ENCODE measurements around the gene PRMT5. TPM values are rescaled to one million over a fixed set of nuclear protein-coding genes. Genes with fewer than 3 reads are reported as not detected.

Gene PRMT5
- total and polyA plus RNA-seq, 4 donors, result 19.2 to 56.5 (median 50.2) TPM

- Histone ChIP-seq H3K36me3 (ENCODE audit: control insufficient read depth in 4 of 4, insufficient read depth in 4 of 4, low read length in 4 of 4) (peaks cover 49 to 53% (median 53%) of the 10 kb centered on the region in 4 donors), H3K27ac (ENCODE audit: low read depth in 1 of 2, low read length in 1 of 2) (no peak overlapping the region), H3K9ac (ENCODE audit: insufficient read depth in 1 of 2, low read length in 2 of 2) (no peak overlapping the region)
Measured at GRCh38 chr14:22903742-22904087, 25.5 kb downstream of the PRMT5 start.

GRCh38 chr14:22901799-22902198 lies 27.4 kb downstream of the PRMT5 start:
- no peak overlapping the region for H3K4me3 ChIP-seq
- no peak for DNase-seq
- peaks cover 44 to 62% (median 48%) of the 10 kb centered on the region in 4 donors for H3K36me3 ChIP-seq (ENCODE audit: control insufficient read depth in 4 of 4, insufficient read depth in 4 of 4, low read length in 4 of 4)
- 92 to 98% methylated on average over 7 of the region's 7 CpGs for WGBS, 2 donors
- H3K9ac ChIP-seq (ENCODE audit: insufficient read depth in 1 of 2, low read length in 2 of 2), result no peak overlapping the region
- peaks cover 0 to 5% (median 2%) of the 10 kb centered on the region in 5 donors for H3K4me1 ChIP-seq (ENCODE audit: control insufficient read depth in 5 of 5, insufficient read depth in 5 of 5, low read length in 5 of 5)
- no peaks in the 10 kb centered on the region for H3K9me3 ChIP-seq (ENCODE audit: control insufficient read depth in 4 of 4, insufficient read depth in 3 of 4, low read length in 3 of 4)
- H3K27me3 ChIP-seq (ENCODE audit: control insufficient read depth in 3 of 3, insufficient read depth in 3 of 3, low read length in 2 of 3), result no peaks in the 10 kb centered on the region
- no peak overlapping the region for H3K27ac ChIP-seq (ENCODE audit: low read depth in 1 of 2, low read length in 1 of 2)
- no peak for TF ChIP-seq CTCF (IDR thresholded peaks at IDR 0.05; ENCODE audit: control extremely low read depth, extremely low read depth)
- ATAC-seq (ENCODE audit: insufficient read depth, low FRiP score), result no peak

More at GRCh38 chr14:22903742-22904087, 25.5 kb downstream of the PRMT5 start:
- DNase-seq (no peak), ATAC-seq (ENCODE audit: insufficient read depth, low FRiP score) (no peak)
- 88 to 92% methylated on average over 2 of the region's 2 CpGs for WGBS, 2 donors
- Histone ChIP-seq H3K9me3 (ENCODE audit: control insufficient read depth in 4 of 4, insufficient read depth in 3 of 4, low read length in 3 of 4) (no peaks in the 10 kb centered on the region), H3K4me1 (ENCODE audit: control insufficient read depth in 5 of 5, insufficient read depth in 5 of 5, low read length in 5 of 5) (no peaks in the 10 kb centered on the region), H3K27me3 (ENCODE audit: control insufficient read depth in 3 of 3, insufficient read depth in 3 of 3, low read length in 2 of 3) (no peaks in the 10 kb centered on the region), H3K4me3 (no peak overlapping the region)
- no peak for TF ChIP-seq CTCF (IDR thresholded peaks at IDR 0.05; ENCODE audit: control extremely low read depth, extremely low read depth)

GRCh38 chr14:22900081-22900799 lies 28.9 kb downstream of the PRMT5 start:
- Histone ChIP-seq H3K4me1 (ENCODE audit: control insufficient read depth in 5 of 5, insufficient read depth in 5 of 5, low read length in 5 of 5) (peaks cover 3 to 12% (median 10%) of the 10 kb centered on the region in 5 donors), H3K36me3 (ENCODE audit: control insufficient read depth in 4 of 4, insufficient read depth in 4 of 4, low read length in 4 of 4) (peaks cover 32 to 47% (median 37%) of the 10 kb centered on the region in 4 donors), H3K27me3 (ENCODE audit: control insufficient read depth in 3 of 3, insufficient read depth in 3 of 3, low read length in 2 of 3) (no peaks in the 10 kb centered on the region), H3K9me3 (ENCODE audit: control insufficient read depth in 4 of 4, insufficient read depth in 3 of 4, low read length in 3 of 4) (no peaks in the 10 kb centered on the region), H3K4me3 (no peak overlapping the region), H3K27ac (ENCODE audit: low read depth in 1 of 2, low read length in 1 of 2) (no peak overlapping the region), H3K9ac (ENCODE audit: insufficient read depth in 1 of 2, low read length in 2 of 2) (no peak overlapping the region)
- peak; percentile 11 for TF ChIP-seq CTCF (IDR thresholded peaks at IDR 0.05; ENCODE audit: control extremely low read depth, extremely low read depth)
- WGBS, 2 donors, result 40 to 65% methylated on average over 3 of the region's 3 CpGs
- DNase-seq (peak; percentile 65 to 73 (median 71)), ATAC-seq (ENCODE audit: insufficient read depth, low FRiP score) (no peak)

Measured in lung (tissue), 12 donors.